Epithelial cell of prostate (primary cell): ENCODE measurements around the gene PNPLA8.
"Not testable (repeated sequence)": the region's sequence is repeated elsewhere in the genome, so short reads cannot be mapped to it uniquely, and the experiment has no call there.

Experiments
- DNase-seq: peaks from one replicate; pipeline ENCODE4 v3.0.0-alpha.2; 2011; ENCODE audit warnings: low read depth, low spot score
- H3K27ac ChIP-seq: fragments of 450-650 bp; 2 replicates; pipeline ENCODE4 v1.5.1; 2017; ENCODE audit warnings: mild to moderate bottlenecking

The PNPLA8 gene

GRCh38 chr7:108533712-108534111 is 7.8 kb upstream of the PNPLA8 start:
- no peak overlapping the region for H3K27ac ChIP-seq
- no peak for DNase-seq

- H3K27ac ChIP-seq: no peak overlapping the region
These were observed 3.4 kb upstream of the PNPLA8 start for GRCh38 chr7:108529341-108529740.

GRCh38 chr7:108528183-108528712 is 2.3 kb upstream of the PNPLA8 start:
- H3K27ac ChIP-seq: peak overlapping the region; percentile 97
- peak; percentile 80 for DNase-seq

More at GRCh38 chr7:108529341-108529740, 3.4 kb upstream of the PNPLA8 start:
- DNase-seq: no peak

GRCh38 chr7:108526768-108527017 is 758 bp upstream of the PNPLA8 start:
- no peak for DNase-seq
- peak overlapping the region; percentile 97 for H3K27ac ChIP-seq

- H3K27ac ChIP-seq: peak overlapping the region; percentile 97
- peak; percentile 67 for DNase-seq
These were observed 479 bp downstream of the PNPLA8 start for GRCh38 chr7:108525327-108525984.

GRCh38 chr7:108522780-108523179 is 3.2 kb downstream of the PNPLA8 start:
- no peak overlapping the region for H3K27ac ChIP-seq
- DNase-seq: no peak

- H3K27ac ChIP-seq: no peak overlapping the region
- DNase-seq: no peak
These were observed 8.0 kb downstream of the PNPLA8 start for GRCh38 chr7:108517951-108518350.

- H3K27ac ChIP-seq: no peak overlapping the region
- no peak for DNase-seq
These were observed 10.3 kb downstream of the PNPLA8 start for GRCh38 chr7:108515630-108516029.

- H3K27ac ChIP-seq: no peak overlapping the region
These were observed 10.9 kb downstream of the PNPLA8 start for GRCh38 chr7:108515013-108515412.

GRCh38 chr7:108511939-108512338 is 14.0 kb downstream of the PNPLA8 start:
- no peak overlapping the region for H3K27ac ChIP-seq
- no peak for DNase-seq

More at GRCh38 chr7:108515013-108515412, 10.9 kb downstream of the PNPLA8 start:
- no peak for DNase-seq

- not testable (repeated sequence) for H3K27ac ChIP-seq, DNase-seq
These were observed 21.4 kb downstream of the PNPLA8 start for GRCh38 chr7:108504576-108504975.

- DNase-seq: no peak
- H3K27ac ChIP-seq: no peak overlapping the region
These were observed 22.6 kb downstream of the PNPLA8 start for GRCh38 chr7:108503112-108504026.

- no peak overlapping the region for H3K27ac ChIP-seq
- no peak for DNase-seq
These were observed 26.4 kb downstream of the PNPLA8 start for GRCh38 chr7:108499566-108499965.

- no peak for DNase-seq
- H3K27ac ChIP-seq: no peak overlapping the region
These were observed 27.5 kb downstream of the PNPLA8 start for GRCh38 chr7:108498481-108498880.

GRCh38 chr7:108497082-108497725 is 28.7 kb downstream of the PNPLA8 start:
- H3K27ac ChIP-seq: no peak overlapping the region
- no peak for DNase-seq

GRCh38 chr7:108492742-108493141 is 33.2 kb downstream of the PNPLA8 start:
- no peak overlapping the region for H3K27ac ChIP-seq
- DNase-seq: peak; percentile 26

- H3K27ac ChIP-seq: no peak overlapping the region
- no peak for DNase-seq
These were observed 37.0 kb downstream of the PNPLA8 start for GRCh38 chr7:108488768-108489538.

- no peak for DNase-seq
- no peak overlapping the region for H3K27ac ChIP-seq
These were observed 38.3 kb downstream of the PNPLA8 start for GRCh38 chr7:108487646-108488045.

- DNase-seq: no peak
These were observed 39.5 kb downstream of the PNPLA8 start for GRCh38 chr7:108486291-108486966.

GRCh38 chr7:108484137-108484536 is 41.8 kb downstream of the PNPLA8 start:
- DNase-seq: no peak

More at GRCh38 chr7:108486291-108486966, 39.5 kb downstream of the PNPLA8 start:
- H3K27ac ChIP-seq: no peak overlapping the region

More at GRCh38 chr7:108484137-108484536, 41.8 kb downstream of the PNPLA8 start:
- H3K27ac ChIP-seq: no peak overlapping the region
